ENCODE measurements around the gene ASPHD1.
A peak's percentile ranks its signal among the peaks of the same experiment; 100 is the strongest.
"Not testable (repeated sequence)": the region's sequence is repeated elsewhere in the genome, so short reads cannot be mapped to it uniquely, and the experiment has no call there.

The ASPHD1 gene

DNA sequence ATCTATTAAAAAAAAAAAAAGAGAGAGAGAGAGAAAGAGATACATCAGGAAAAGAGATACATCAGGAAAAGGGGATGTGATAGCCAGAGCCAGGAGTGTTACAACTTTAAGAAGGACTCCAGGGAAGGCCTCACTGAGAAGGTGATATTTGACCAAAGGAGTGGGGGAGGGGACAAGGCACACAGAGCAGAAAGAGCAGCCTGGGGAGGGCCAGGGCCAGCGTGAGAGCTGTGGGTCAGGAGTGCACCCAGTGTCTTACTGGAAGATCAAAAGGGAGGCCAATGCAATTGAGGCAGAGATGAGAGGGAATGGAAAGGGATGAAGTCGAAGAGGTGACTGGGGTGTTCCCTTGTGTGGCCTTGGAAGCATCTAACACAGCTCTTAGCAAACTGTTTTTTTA lies 7.7 kb downstream of the ASPHD1 start:
- no peak for DNase-seq (ENCODE audit: low read depth in 2 of 2)

DNA sequence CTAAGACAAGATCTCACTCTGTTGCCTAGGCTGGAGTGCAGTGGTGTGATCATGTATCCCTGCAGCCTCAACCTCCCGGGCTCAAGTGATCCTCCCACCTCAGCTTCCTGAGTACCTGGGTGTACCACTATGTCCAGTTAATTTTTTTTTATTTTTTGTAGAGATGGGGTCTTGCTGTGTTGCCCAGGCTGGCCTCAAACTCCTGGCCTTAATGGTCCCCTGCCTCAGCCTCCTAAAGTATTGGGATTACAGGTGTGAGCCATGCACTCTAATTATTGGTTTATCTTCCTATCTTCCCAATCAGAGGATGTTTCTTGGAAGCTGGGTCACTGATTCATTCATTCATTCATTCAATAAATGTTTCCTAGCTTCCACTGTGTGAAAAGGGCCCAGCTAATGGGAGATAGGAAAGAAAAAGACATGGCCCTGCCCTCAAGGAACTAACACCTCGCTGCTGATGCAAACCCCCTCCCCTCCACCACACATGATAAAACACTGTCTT lies 8.5 kb downstream of the ASPHD1 start:
- no peak for DNase-seq (ENCODE audit: low read depth in 2 of 2)

DNA sequence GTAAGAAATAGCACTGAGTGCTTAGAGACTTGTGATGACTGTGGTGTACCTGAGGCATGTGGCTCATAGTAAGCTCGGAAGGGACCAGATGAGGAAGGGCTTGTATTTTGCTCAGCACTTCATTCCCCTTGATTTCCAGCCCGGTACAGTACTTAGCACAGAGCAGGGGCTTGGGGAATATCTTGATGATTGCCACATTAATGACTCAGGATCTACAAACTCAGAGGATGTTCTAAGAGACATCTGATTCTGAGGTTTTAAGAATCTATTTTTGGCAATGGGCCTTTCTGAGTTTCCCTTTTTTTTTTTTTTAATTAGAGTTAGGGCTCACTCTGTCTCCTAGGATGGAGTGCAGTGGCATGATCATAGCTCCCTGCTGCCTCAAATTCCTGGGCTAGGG lies 9.1 kb downstream of the ASPHD1 start:
- DNase-seq (ENCODE audit: low read depth in 2 of 2), result no peak

DNA sequence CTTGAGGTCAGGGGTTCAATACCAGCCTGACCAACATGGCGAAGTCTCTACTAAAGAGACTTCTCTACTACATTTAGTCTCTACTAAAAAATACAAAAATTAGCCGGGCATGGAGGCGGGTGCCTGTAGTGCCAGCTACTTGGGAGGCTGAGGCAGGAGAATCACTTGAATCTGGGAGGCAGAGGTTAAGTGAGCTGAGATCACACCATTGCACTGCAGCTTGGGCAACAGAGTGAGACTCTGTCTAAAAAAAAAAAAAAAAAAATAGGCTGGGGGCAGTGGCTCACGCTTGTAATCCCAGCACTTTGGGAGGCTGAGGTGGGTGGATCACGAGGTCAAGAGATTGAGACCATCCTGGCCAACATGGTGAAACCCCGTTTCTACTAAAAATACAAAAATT lies 9.6 kb downstream of the ASPHD1 start:
- not testable (repeated sequence) for DNase-seq (ENCODE audit: low read depth in 2 of 2)

- DNase-seq (ENCODE audit: low read depth in 2 of 2), result no peak
Measured at GRCh38 chr16:29910819-29911675, 10.8 kb downstream of the ASPHD1 start.

DNA sequence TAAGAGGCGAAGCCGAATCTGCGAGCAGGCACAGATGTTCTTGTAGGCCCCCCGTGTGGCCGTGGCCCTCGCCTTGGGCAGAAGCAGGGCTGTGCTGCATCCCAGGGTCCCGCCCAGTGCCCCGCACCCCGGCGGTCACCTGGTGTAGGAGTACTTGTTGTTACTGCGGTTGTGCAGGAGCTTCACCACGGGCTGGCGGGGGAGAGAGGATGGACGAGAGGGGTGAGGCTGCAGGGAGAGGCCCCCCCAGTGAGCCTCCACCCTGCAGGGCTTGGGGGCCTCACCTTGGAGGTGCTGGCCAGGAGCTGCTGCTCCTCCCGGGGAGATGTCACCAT lies 11.4 kb downstream of the ASPHD1 start:
- no peak for DNase-seq (ENCODE audit: low read depth in 2 of 2)

DNA sequence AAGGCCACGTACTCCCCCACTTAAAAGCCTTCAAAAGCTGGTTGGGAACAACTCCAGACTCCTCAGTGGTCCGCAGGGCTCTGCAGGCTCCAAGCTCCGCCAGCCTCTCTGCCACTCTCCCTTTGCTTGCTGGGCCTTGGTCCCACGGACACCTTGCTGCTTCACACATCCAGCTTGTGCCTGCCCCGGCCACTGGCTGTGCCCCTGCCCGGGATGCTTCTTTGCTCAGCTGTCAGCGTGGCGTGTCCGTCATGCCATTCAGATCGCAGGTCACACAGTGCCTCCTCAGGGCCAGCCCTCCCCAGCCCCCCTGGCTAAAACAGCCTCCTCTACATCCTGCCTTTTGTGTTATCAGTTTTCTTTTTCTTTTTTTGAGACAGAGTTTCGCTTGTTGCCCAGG lies 11.8 kb downstream of the ASPHD1 start:
- DNase-seq (ENCODE audit: low read depth in 2 of 2), result no peak

- DNase-seq (ENCODE audit: low read depth in 2 of 2), result no peak
Measured at GRCh38 chr16:29913514-29913913, 13.2 kb downstream of the ASPHD1 start.

GRCh38 chr16:29915590-29916247 lies 15.4 kb downstream of the ASPHD1 start:
- no peak for DNase-seq (ENCODE audit: low read depth in 2 of 2)

GRCh38 chr16:29916979-29917378 lies 16.7 kb downstream of the ASPHD1 start:
- no peak for DNase-seq (ENCODE audit: low read depth in 2 of 2)

DNA sequence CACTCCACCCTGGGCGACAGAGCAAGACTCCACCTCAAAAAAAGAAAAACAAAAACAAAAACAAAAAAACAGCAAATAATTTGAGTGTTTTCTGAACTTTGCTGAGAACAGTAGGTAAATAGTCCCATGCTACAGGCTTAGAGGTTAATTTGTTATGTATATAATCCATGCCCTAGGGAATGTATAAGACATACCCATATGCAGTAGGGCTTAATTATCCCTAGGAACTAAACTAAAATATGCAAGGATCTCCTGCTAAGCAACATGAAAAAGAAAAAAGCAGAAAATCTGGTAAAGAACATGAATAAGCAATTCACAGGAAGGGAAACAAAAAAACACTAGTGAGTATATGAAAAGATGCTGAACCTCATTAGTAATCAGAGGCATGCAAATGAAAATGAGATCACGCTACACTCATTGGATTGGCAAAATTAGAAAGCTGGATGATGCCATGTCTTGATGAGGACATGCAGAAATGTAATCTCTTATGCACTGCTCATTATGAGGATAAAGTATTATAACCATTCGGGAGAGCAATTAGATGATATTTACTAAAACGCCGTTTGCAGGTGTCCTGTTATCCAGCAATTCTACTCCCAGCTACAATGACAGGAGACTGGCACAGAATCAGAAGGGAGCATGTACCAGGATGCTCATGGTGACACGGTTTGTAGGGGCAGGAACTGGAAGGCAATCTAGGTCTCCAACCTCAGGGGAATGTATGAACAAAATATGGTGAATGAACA lies 20.2 kb downstream of the ASPHD1 start:
- DNase-seq (ENCODE audit: low read depth in 2 of 2), result no peak

DNA sequence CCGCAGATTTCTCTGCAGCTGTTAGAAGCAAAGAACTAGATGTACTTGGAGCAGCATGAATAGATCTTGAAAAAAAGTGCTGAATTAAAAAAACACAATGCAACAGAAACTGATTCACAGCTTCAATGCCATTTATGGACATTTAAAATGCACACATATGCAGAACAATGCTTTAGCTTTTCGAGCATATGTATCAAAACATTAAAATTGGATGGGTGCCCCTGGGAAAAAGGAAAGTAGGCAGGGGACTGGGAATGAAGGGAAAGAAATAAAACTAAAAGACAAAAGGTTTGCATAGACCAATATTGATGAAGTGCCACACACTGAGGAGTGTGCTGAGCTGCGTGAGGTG lies 20.7 kb downstream of the ASPHD1 start:
- DNase-seq (ENCODE audit: low read depth in 2 of 2), result no peak

GRCh38 chr16:29922326-29922725 lies 22.0 kb downstream of the ASPHD1 start:
- no peak for DNase-seq (ENCODE audit: low read depth in 2 of 2)

DNA sequence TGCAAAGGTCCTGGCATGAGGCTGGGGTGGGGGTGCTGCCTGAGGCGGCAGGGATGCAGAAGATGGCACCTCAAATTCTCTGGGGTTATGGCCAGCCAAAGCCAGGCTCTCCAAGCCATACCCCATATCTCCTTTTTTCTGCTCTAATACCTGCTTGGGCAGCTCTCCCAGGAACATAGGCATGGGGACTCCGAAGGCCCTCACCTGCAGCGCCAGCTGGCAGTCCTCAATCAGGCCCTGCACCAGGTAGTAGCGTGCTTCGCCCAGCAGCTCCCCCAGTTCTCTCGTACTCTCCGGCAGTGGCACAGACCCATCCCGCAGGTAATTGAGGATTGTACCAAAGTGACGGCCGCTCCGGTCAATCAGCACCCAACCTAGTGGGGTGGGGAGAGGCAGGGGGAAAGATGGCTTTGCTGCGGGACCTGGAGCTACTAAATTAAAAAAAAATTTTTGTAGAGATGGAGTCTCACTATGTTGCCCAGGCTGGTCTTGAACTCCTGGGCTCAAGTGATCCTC lies 22.8 kb downstream of the ASPHD1 start:
- DNase-seq (ENCODE audit: low read depth in 2 of 2), result no peak

- DNase-seq (ENCODE audit: low read depth in 2 of 2), result no peak
Measured at GRCh38 chr16:29925105-29925756, 24.9 kb downstream of the ASPHD1 start.

DNA sequence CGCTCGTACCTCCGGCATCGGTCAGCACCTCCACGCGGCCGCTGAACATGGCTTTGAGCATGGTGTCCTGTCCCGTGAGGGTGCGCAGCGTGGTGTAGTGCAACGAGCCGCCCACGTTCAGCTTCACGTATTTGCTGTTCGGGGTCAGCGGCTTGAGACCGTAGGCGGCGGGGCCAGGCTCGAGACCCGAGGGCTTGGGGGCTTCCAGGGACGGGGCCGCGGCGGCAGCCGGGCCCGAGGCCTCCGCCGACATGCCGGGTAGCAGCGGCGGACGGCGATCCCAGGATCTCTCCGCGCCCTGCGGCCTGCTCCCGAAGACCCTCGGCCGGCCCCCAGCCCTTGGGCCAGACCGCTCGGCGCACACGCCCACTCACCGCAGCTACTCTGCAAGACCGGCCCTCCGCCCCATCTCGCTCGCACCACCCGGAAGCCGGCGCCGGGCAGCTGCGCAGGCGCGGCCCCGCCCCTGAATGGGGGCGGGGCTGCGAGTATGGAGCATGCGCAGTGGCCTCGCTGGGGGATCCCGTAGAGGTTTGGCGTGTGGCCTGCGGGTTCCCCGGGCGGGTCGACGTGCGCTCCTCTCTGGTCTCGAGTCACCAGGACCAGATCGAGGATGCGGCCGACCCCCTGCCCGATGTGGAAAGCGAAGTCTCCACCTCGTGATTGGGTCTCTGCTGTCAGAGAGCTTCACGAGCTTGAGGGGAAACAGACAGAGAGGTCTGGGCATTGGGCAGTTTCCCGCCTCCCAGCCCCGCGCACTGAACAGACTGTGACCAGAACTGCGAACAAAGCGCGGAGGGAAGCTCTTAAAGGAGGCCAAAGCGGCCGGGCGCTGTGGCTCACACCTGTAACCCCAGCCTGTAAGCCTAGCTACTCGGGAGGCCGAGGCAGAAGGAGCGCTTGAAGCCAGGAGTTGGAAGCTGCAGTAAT lies 25.8 kb downstream of the ASPHD1 start, which contains the start of gene KCTD13:
Gene KCTD13, minus strand, starts transcription at position 446 of the 930 bp plus-strand sequence. Its CDS starts 193 bp downstream, at position 253.
- DNase-seq (ENCODE audit: low read depth in 2 of 2), result peak; percentile 83 to 91

DNA sequence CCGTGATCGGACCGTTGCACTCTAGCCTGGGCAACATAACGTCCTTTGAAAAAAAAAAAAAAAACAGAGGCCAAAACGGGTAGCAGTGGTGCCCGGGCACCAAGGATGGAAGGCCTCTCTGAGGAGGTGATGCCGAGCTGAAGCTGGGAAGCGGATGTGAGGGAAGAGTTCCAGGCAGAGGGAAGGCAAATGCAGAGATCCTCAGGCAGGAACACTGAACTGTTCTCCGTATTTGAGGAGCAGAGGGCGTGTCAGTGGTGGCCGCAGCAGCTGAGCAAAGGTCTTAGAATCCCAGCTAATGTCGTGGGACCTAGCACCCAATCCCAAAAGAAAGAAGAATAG lies 26.4 kb downstream of the ASPHD1 start:
- DNase-seq (ENCODE audit: low read depth in 2 of 2), result no peak

DNA sequence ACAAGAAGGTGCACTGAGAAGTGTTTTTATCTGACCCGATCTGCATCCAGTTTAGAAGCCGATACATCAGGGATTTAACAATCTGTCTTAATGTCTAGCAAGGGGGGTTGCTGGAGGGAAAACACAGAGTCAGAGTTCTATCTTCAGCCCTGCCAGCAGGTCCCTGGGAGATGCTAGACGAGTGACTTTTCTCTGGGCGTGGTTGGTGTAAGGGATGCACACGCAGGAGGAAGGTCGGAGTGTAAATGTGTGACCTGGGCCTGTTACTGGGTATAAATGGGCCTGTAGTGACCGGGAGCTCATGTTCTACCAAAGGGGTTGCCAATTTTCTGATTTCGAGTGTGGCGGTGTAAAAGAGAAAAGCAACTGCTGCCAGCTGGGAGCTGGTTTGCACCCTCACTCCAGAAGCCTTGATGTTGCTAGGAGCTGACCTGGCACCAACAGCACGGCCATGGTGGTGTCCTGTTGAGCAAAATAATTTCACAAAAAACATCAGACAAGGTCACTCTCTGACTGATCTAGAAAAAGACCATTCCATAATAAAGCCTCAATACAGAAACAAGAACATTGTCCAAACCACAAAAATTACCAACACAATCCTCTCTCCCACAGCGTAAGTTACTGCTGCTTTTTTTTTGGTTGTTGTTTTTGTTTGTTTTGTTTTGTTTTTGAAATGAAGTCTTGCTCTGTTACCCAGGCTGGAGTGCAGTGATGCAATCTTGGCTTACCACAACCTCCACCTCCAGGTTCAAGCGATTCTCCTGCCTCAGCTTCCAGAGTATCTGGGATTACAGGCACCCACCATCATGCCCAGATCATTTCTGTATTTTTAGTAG lies 27.0 kb downstream of the ASPHD1 start:
- no peak for DNase-seq (ENCODE audit: low read depth in 2 of 2)

GRCh38 chr16:29931750-29932149 lies 31.5 kb downstream of the ASPHD1 start:
- not testable (repeated sequence) for DNase-seq (ENCODE audit: low read depth in 2 of 2)

- DNase-seq (ENCODE audit: low read depth in 2 of 2), result no peak
Measured at GRCh38 chr16:29940656-29941055, 40.4 kb downstream of the ASPHD1 start.

Measured in stimulated activated CD4-positive, alpha-beta T cell treated with anti-CD3 and anti-CD28 coated beads, Interleukin-1b, Interleukin-23, amount 100 ng/mL, for 4 hours (primary cell).